ENCODE results near the gene CAMK4. TPM values are rescaled to one million over a fixed set of nuclear protein-coding genes. Genes with fewer than 3 reads are reported as not detected.

CAMK4 gene
- total and polyA plus RNA-seq, 2 of the 8 experiments (the other 6 are each of a cell fraction or from before 2014, with no cell fraction given) = 1.8 to 8.3 TPM

- TF ChIP-seq RFX5 (IDR thresholded peaks at IDR 0.05; ENCODE audit: borderline replicate concordance, low read depth, low read length) = no peak
- no peak for TF ChIP-seq TBP (IDR thresholded peaks at IDR 0.05; ENCODE audit: low read depth, low read length)
These were observed 150.2 kb downstream of the CAMK4 start (continued) for GRCh38 chr5:111374380-111374779.

All from H1 (cell line).